Erythroblast (primary cell): ENCODE data around the gene DACH1.

Source experiments
- GATA1 ChIP-seq: IDR thresholded peaks from 2 replicates; pipeline ENCODE4 v1.6.1; 2011; ENCODE audit warnings: low read depth, mild to moderate bottlenecking, control low read depth, low read length, moderate library complexity
- POLR2A ChIP-seq: IDR thresholded peaks from 2 replicates; pipeline ENCODE4 v1.6.1; 2011; ENCODE audit warnings: mild to moderate bottlenecking, low read length

DNA sequence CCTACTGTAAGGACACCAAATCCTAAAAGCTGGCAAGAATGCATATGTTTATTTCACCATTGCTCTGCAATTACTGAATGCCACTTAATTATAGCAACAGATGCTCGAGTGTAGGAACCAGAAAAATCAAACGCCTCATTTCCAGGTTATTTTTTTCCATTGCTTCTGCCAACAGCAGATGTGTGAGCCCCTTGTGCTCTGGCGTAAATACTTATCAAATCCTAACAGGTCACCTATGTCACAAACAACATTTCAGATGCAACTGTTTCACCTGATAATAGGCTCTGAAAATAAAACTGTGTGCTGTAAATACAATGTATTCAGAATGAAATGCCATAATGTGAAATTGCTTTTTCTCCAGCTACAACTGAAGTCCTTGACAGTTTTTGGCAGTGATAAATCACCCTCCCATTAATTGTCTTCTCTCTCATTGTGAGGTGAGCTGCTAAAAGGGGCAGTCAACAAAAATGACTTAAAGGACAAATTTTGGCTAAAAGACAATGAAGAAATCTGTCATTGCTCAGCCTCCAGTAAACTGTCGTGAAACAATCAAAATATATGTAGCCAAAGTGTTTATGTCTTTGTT lies 344.0 kb downstream of the DACH1 start:
- TF ChIP-seq POLR2A (no peak), GATA1 (no peak)
